Hepatocyte (in vitro differentiated cells): ENCODE measurements around the gene ARHGAP28. TPM values are rescaled to one million over a fixed set of nuclear protein-coding genes. Genes with fewer than 3 reads are reported as not detected.
A peak's percentile ranks its signal among the peaks of the same experiment; 100 is the strongest.

ENCODE experiments used
- DNase-seq: peaks from one replicate; pipeline ENCODE4 v3.0.0-alpha.2; 2016; ENCODE audit warnings: low spot score
- H2AFZ ChIP-seq: fragments of 200-600 bp; sonication (generic); 2 replicates; pipeline ENCODE4 v1.6.0; 2016; ENCODE audit warnings: antibody characterized with exemption, mild to moderate bottlenecking
- H3K27ac ChIP-seq: fragments of 200-600 bp; sonication (generic); 2 replicates; pipeline ENCODE4 v1.5.1; 2016; ENCODE audit warnings: mild to moderate bottlenecking
- H3K27me3 ChIP-seq: fragments of 200-600 bp; sonication (generic); 2 replicates; pipeline ENCODE4 v1.6.1; 2016
- H3K36me3 ChIP-seq: fragments of 200-600 bp; sonication (generic); replicated peaks from 2 replicates; pipeline ENCODE4 v1.5.1; 2016; ENCODE audit warnings: low read depth; ENCODE audit not compliant: insufficient read depth
- H3K4me1 ChIP-seq: fragments of 200-600 bp; sonication (generic); 2 replicates; pipeline ENCODE4 v1.5.1; 2016; ENCODE audit warnings: mild to moderate bottlenecking, moderate library complexity; ENCODE audit not compliant: insufficient read depth
- H3K4me2 ChIP-seq: fragments of 200-600 bp; sonication (generic); 2 replicates; pipeline ENCODE4 v1.6.0; 2016
- H3K4me3 ChIP-seq: fragments of 200-600 bp; sonication (generic); 2 replicates; pipeline ENCODE4 v1.5.1; 2016; ENCODE audit warnings: mild to moderate bottlenecking
- H3K79me2 ChIP-seq: fragments of 200-600 bp; sonication (generic); 2 replicates; pipeline ENCODE4 v1.6.0; 2017; ENCODE audit warnings: mild to moderate bottlenecking
- H3K9me2 ChIP-seq: fragments of 200-600 bp; sonication (generic); replicated peaks from 2 replicates; pipeline ENCODE4 v1.6.0; 2017; ENCODE audit warnings: mild to moderate bottlenecking; ENCODE audit not compliant: insufficient read depth
- H3K9me3 ChIP-seq: fragments of 200-600 bp; sonication (generic); 2 replicates; pipeline ENCODE4 v1.5.1; 2016; ENCODE audit warnings: low read depth, mild to moderate bottlenecking
- H4K20me1 ChIP-seq: fragments of 200-600 bp; sonication (generic); 2 replicates; pipeline ENCODE4 v1.6.0; 2016; ENCODE audit warnings: mild to moderate bottlenecking; ENCODE audit not compliant: insufficient read depth, poor library complexity, severe bottlenecking
- CTCF ChIP-seq: fragments of 200-600 bp; sonication (generic); IDR thresholded peaks from 2 replicates; pipeline ENCODE4 v1.5.1; 2016; ENCODE audit warnings: antibody characterized with exemption, mild to moderate bottlenecking; ENCODE audit not compliant: poor library complexity
- EZH2 ChIP-seq: fragments of 200-600 bp; sonication (generic); IDR thresholded peaks from 2 replicates; pipeline ENCODE4 v1.6.1; 2016; ENCODE audit warnings: antibody characterized with exemption, mild to moderate bottlenecking, borderline replicate concordance
- EZH2phosphoT487 ChIP-seq: fragments of 200-600 bp; sonication (generic); IDR thresholded peaks from one replicate; pipeline ENCODE4 v1.6.1; 2018; ENCODE audit warnings: antibody characterized with exemption, mild to moderate bottlenecking, low read depth, moderate library complexity; ENCODE audit not compliant: unreplicated experiment, severe bottlenecking
- WGBS: methylation state at CpG from one replicate; pipeline ENCODE4 v1.1.6; 2016; ENCODE audit warnings: low lambda C conversion rate; ENCODE audit errors: missing lambda C conversion rate; 5-methylcytosine and 5-hydroxymethylcytosine counted together
- polyA plus RNA-seq: library from polyadenylated mRNA; unstranded; fragments of >200 nt; fragmentation: Nextera tagmentation; extraction: Ambion mirVana; gene quantifications from 2 replicates; pipeline ENCODE4 v1.2.1, GENCODE V29; 2016
- total RNA-seq: library from RNA; depleted of rRNA; stranded (reverse); fragments of >200 nt; gene quantifications from 2 replicates; pipeline ENCODE4 v1.2.3, GENCODE V29; 2014

Gene ARHGAP28
- total and polyA plus RNA-seq, 2 experiments from 2014 or later, result 23.5 to 60.7 TPM

- no peak for DNase-seq
- Histone ChIP-seq H3K27me3 (no peaks in the 10 kb centered on the region), H3K9me3 (no peaks in the 10 kb centered on the region), H3K4me1 (peaks cover 24% of the 10 kb centered on the region), H3K4me2 (peak overlapping the region; percentile 76), H3K27ac (peak overlapping the region; percentile 41), H2AFZ (no peak overlapping the region), H3K4me3 (no peak overlapping the region), H3K79me2 (peaks cover 73% of the 10 kb centered on the region), H4K20me1 (no peaks in the 10 kb centered on the region), H3K36me3 (no peaks in the 10 kb centered on the region), H3K9me2 (no peaks in the 10 kb centered on the region)
- 81% methylated on average over 1 of the region's 1 CpG for WGBS
- no peak for TF ChIP-seq EZH2
- no peak for TF ChIP-seq EZH2phosphoT487
- no peak for TF ChIP-seq CTCF
Observed at GRCh38 chr18:6733758-6734157, 4.2 kb downstream of the ARHGAP28 start.

GRCh38 chr18:6734726-6735430 is 5.4 kb downstream of the ARHGAP28 start:
- Histone ChIP-seq H3K36me3 (no peaks in the 10 kb centered on the region), H3K27ac (peak overlapping the region; percentile 41), H3K9me3 (no peaks in the 10 kb centered on the region), H3K4me3 (no peak overlapping the region), H3K9me2 (no peaks in the 10 kb centered on the region), H3K27me3 (no peaks in the 10 kb centered on the region), H3K4me1 (peaks cover 24% of the 10 kb centered on the region), H2AFZ (no peak overlapping the region), H4K20me1 (no peaks in the 10 kb centered on the region), H3K4me2 (peak overlapping the region; percentile 76), H3K79me2 (peaks cover 84% of the 10 kb centered on the region)
- WGBS, result 52% methylated on average over 7 of the region's 7 CpGs
- no peak for DNase-seq
- TF ChIP-seq CTCF, result no peak
- no peak for TF ChIP-seq EZH2
- TF ChIP-seq EZH2phosphoT487, result no peak

- Histone ChIP-seq H3K27ac (no peak overlapping the region), H3K4me1 (peaks cover 29% of the 10 kb centered on the region), H3K4me2 (peak overlapping the region; percentile 10), H4K20me1 (no peaks in the 10 kb centered on the region), H2AFZ (no peak overlapping the region), H3K27me3 (no peaks in the 10 kb centered on the region), H3K79me2 (peaks cover 92% of the 10 kb centered on the region), H3K9me2 (no peaks in the 10 kb centered on the region), H3K9me3 (no peaks in the 10 kb centered on the region), H3K36me3 (no peaks in the 10 kb centered on the region), H3K4me3 (no peak overlapping the region)
- TF ChIP-seq EZH2phosphoT487 (no peak), EZH2 (no peak), CTCF (no peak)
- DNase-seq, result no peak
Observed at GRCh38 chr18:6737833-6738232, 8.3 kb downstream of the ARHGAP28 start.
